Mucosa of rectum (tissue), 2 donors: ENCODE measurements around the gene DPP9.

ENCODE experiments used
- H3K27ac ChIP-seq, 2 donors: one replicate each; pipeline ENCODE4 v1.7.0; 2013; ENCODE audit warnings: inconsistent platforms in 2 of 2, low read depth in 2 of 2, low read length in 2 of 2
- H3K27me3 ChIP-seq, 2 donors: one replicate each; pipeline ENCODE4 v1.7.0; 2013; ENCODE audit warnings: low read length in 2 of 2; ENCODE audit not compliant: control insufficient read depth in 2 of 2, insufficient read depth in 2 of 2
- H3K36me3 ChIP-seq, 2 donors: one replicate each; pipeline ENCODE4 v1.7.0; 2013; ENCODE audit warnings: low read length in 2 of 2; ENCODE audit not compliant: control insufficient read depth in 2 of 2, insufficient read depth in 2 of 2
- H3K4me1 ChIP-seq, 2 donors: one replicate each; pipeline ENCODE4 v1.7.0; 2013; ENCODE audit warnings: low read length in 2 of 2, mild to moderate bottlenecking in 1 of 2; ENCODE audit not compliant: control insufficient read depth in 2 of 2, insufficient read depth in 2 of 2
- H3K4me3 ChIP-seq, 2 donors: one replicate each; pipeline ENCODE4 v1.7.0; 2013; ENCODE audit warnings: low read length in 2 of 2
- H3K9ac ChIP-seq, 2 donors: one replicate each; pipeline ENCODE4 v1.7.0; 2013; ENCODE audit warnings: low read length in 2 of 2, low read depth in 1 of 2, mild to moderate bottlenecking in 1 of 2
- H3K9me3 ChIP-seq, 2 donors: one replicate each; pipeline ENCODE4 v1.7.0; 2013; ENCODE audit warnings: low read length in 2 of 2; ENCODE audit not compliant: control insufficient read depth in 2 of 2
- donor health status: healthy.
- donor health status: Normal muscosa, but diverticular disease.

DPP9 gene

GRCh38 chr19:4638317-4638716 lies 85.3 kb downstream of the DPP9 start:
- Histone ChIP-seq H3K27ac (peak overlapping the region in 1 of 2 donors; percentile 38), H3K36me3 (no peaks in the 10 kb centered on the region), H3K4me3 (no peak overlapping the region), H3K9me3 (no peaks in the 10 kb centered on the region), H3K27me3 (no peaks in the 10 kb centered on the region), H3K9ac (no peak overlapping the region), H3K4me1 (peaks cover 20 to 21% of the 10 kb centered on the region in 2 donors)

- no peaks in the 10 kb centered on the region for H3K27me3 ChIP-seq
- H3K9ac ChIP-seq: peak overlapping the region in 1 of 2 donors; percentile 70
- no peaks in the 10 kb centered on the region for H3K9me3 ChIP-seq
- H3K27ac ChIP-seq: no peak overlapping the region
- peak overlapping the region in 1 of 2 donors; percentile 65 for H3K4me3 ChIP-seq
- H3K4me1 ChIP-seq: peaks cover 20 to 22% of the 10 kb centered on the region in 2 donors
- H3K36me3 ChIP-seq: no peaks in the 10 kb centered on the region
These were observed 86.9 kb downstream of the DPP9 start for GRCh38 chr19:4636761-4637160.

DNA sequence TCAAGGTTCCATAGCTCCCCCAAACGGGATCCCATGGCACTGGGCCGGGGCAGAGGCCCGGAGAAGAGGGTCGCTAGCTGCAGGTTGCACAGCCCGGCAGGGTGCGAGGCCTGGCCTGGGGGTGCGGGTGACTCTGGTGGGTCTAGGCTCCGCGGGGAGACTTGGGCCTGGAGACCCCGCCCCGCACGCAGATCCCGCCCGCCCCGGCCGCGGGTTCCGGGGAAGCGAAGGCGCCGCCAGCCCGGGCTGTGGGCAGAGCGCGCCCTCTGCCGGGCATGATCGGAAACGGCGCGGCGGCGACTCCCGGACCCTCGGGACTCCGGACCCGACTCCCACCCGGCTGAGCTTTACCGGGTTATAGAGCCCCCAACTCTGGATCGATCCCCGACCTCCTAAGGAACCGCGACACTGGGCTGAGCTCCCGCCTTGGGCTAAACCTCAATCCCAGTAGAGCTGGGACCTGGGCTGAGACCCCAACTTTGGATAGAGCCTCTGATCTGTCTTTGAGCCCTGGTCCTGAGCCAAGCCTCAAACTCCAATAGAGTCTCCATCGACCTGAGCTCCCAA lies 87.4 kb downstream of the DPP9 start:
- Histone ChIP-seq H3K36me3 (no peaks in the 10 kb centered on the region), H3K4me3 (peak overlapping the region; percentile 65 to 70), H3K4me1 (peaks cover 20 to 22% of the 10 kb centered on the region in 2 donors), H3K27me3 (no peaks in the 10 kb centered on the region), H3K27ac (no peak overlapping the region), H3K9me3 (no peaks in the 10 kb centered on the region), H3K9ac (peak overlapping the region; percentile 57 to 70)

DNA sequence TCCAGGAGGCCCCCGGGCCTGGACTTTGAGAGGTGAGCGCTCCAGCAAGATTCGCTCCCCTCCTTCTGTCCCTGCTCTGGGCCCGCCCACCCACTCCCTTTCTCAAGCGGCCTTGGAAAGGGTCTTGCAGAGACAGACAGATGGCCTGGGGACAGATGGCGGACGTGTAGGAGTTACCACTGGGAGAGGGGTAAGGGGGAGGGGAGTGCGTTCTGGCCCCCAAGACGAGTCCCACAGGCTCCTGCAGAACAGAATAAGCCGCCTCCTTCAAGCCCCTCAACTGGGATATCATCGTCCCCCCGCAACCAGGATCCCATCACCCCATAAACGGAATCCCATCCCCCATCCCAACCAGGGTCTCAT lies 87.9 kb downstream of the DPP9 start:
- Histone ChIP-seq H3K9ac (peak overlapping the region; percentile 56 to 57), H3K4me1 (peaks cover 18 to 19% of the 10 kb centered on the region in 2 donors), H3K27ac (no peak overlapping the region), H3K27me3 (no peaks in the 10 kb centered on the region), H3K4me3 (peak overlapping the region; percentile 60 to 70), H3K36me3 (no peaks in the 10 kb centered on the region), H3K9me3 (no peaks in the 10 kb centered on the region)

GRCh38 chr19:4633140-4633967 lies 90.3 kb downstream of the DPP9 start:
- Histone ChIP-seq H3K27me3 (no peaks in the 10 kb centered on the region), H3K4me1 (peaks cover 3 to 6% of the 10 kb centered on the region in 2 donors), H3K4me3 (no peak overlapping the region), H3K36me3 (no peaks in the 10 kb centered on the region), H3K9ac (peak overlapping the region in 1 of 2 donors; percentile 32), H3K27ac (peak overlapping the region in 1 of 2 donors; percentile 25), H3K9me3 (no peaks in the 10 kb centered on the region)
